GM19468 (cell line): ENCODE results near the gene NECTIN1.

Experiments
- ATAC-seq: cut with Tn5 transposase; IDR thresholded peaks from one replicate; pipeline ENCODE4 v1.9.1; 2021; ENCODE audit warnings: mild to moderate bottlenecking, moderate library complexity, moderate number of reproducible peaks; ENCODE audit not compliant: unreplicated experiment; ENCODE audit errors: extremely low read depth

Gene NECTIN1

DNA sequence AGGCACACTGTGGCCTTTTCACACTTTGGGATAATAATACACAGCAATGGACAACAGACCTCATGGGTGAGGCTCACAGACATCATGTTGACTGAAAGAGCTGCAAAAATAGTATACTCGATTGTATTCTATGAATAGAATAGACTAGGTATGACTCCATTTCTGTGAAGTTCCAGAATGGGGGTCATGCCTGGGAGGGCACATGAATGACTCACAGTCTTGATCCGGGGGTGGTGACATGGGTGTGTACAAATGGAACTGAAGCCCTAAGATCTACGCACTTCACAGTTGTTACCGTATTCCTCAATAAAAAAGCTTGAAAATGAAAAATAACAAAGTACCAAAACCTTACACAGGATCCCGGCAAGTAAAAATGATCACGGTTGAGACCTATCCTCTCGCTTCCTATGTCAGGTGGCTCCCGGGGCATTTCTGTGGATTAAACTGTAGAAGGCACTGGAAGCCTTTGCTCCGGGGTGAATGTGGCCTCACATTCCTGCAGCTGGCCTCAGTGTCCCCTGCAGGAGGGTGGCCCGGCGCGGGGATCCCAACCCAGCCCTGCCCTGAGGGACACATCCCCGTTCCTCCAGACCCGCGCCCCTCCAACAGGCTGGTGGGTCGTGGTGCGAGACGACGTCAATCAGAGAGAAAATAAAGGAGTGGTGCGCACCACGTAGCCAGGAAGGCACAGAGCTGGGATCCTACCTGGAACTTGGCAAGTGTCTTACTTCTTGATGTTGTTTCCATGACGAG is 75.9 kb downstream of the NECTIN1 start:
- no peak for ATAC-seq

DNA sequence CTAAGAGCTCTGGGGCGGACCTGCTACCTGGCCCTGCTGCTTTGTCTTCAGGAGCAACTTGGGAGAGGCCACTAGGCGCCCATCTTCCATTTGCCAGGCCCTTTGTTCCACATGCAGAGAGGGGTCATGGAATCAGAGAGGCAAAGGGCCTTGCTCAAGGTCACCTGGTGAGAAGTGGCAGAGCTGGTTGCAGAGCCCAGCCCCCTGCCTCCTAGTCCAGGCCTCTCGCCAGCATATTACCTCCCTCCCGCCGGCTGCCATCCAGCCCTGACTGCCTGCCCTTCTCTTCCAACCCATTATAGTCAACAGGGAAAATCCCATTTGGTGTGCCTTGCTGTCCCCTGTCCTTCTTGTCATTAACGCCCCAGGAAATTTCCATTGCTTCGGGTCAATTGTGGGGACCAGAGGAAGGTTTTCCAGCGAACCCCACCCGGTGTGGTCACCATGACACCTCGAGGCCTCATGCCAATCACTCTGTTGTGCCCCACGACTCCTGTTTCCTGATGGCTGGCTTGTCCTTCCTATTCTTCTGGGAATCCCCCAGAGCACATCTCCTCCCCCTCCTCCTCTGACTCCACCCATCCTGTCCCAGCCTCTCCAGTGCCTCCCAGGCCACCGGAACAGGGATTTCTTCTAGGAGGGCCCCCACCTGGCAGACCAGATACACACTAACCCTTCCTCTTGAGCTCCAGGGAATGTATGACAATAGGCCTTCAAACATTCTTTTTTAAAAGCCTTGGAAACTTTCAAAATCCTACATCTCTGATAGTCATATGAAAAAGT is 77.0 kb downstream of the NECTIN1 start:
- ATAC-seq = no peak

DNA sequence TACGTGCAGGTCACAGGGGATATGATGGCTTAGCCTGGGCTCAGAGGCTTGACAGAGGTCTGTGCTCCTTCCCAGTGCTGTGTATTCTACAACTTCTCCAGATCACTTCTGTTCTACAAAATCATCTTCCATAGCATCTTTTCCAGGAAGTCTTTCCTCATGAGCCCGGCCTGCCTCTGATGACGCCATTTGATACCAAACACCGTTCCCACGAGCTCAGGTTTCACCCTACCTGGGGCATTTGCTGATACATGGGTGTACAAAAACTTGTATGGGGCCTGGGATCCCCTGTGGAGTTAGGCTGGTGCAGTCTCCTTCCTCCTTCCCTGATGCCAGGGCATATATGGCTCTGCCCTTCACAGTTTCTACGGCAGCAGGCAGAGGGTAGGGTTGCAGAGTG is 78.7 kb downstream of the NECTIN1 start:
- no peak for ATAC-seq

DNA sequence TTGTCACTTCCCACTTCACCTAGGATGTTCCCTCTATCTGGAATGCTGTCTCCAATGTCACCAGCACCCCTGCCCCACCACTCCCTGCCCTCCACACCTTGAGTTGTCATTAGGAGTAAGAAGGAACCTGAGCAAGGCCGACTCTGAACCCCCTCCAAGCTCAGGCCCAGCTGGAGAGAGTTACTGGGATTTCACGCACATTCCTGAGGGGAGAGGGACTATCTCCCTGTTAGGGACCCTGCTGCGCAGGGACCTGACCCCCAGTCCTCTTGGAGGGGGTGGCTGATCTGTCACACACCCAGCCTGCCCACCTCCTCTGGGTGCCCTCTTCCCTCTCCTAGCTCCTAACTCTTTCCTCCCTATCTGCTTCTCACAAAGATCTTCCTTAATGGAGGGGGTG is 81.7 kb downstream of the NECTIN1 start:
- no peak for ATAC-seq

DNA sequence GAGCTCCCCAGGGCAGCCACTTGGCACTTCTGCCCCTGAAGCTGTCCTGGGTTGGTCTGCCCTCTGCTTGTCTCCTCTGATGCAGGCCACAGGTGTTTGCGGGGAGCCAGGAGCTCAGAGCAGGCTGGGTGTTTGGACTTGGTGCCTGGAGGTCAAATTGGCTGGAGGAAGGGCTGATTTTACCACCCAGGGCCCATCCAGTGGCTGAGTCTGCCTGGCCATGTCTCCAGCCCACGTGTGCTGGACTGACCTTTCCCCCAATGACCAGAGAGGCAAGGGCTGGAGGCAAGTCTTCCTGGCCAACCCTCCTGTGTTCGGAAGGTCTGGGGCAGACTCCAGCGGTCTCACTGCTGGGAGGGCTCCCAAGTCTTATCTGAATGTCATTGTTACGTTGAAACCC is 84.0 kb downstream of the NECTIN1 start:
- no peak for ATAC-seq

DNA sequence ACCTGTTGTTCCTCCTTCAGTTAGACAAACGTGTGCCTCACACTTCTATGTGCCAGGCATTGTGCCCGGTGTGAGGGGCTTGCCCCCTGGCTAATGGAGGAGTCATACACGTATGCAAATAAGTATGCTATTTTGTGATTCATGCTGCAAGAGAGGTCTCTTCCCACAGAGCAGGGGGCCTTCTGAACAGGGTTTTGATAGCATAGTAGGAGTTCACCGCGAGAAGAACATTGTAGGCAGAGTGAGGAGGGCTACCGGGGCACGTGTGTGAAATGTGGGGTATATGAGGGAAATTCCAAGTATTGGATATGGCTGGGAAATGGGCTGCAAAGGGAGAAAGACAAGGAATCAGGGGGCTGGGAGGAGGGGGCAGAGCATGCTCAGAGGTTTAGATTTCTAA is 84.5 kb downstream of the NECTIN1 start:
- ATAC-seq = no peak

DNA sequence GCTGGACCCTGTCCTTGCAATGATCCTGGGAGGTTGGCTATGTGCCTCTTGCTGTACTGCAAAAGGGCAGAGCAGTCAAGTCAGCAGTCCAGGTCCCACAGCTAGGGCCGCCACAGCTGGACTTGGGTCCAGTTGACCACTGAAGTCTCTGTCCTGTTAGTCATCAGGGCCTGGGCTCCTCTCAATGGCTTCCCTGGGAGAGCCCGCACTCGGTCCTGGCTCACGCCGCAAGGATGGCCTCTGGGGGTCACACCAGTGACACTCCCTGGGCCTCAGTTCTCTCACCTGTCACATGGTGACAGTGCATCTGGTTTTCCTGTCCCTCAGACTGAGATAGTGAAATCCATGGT is 85.1 kb downstream of the NECTIN1 start:
- no peak for ATAC-seq

DNA sequence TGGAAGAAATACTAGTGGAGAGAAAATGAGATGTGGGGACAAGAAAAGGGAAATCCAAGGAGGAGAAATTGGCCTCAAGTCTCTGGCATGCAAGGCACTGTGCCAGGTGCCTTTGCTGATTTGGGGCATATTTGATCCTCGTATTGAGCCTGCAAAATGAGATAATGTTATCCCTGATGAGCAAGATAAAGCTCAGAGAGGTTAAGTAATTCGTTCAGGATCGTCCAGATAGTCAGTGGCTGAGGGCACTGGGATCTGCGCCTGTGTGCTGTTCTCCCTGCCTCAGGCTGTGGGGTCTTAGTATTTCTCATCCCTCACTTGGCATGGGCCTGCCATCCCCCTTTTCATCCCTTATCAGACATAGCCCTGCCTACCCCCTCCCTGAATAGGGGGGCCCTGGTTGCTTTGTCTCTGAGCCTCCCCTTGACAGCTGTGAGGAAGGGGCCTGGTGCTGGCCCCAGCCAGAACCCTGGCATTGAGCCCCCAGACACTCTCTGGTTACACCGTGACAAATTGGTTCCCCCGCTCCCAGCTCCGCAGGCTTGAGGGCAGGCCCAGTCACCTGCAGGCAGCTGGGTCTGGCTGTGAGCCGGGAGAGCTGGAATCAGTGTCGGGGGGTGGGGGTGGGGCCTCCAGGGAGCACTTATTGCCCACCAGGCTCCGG is 85.7 kb downstream of the NECTIN1 start:
- ATAC-seq = no peak

DNA sequence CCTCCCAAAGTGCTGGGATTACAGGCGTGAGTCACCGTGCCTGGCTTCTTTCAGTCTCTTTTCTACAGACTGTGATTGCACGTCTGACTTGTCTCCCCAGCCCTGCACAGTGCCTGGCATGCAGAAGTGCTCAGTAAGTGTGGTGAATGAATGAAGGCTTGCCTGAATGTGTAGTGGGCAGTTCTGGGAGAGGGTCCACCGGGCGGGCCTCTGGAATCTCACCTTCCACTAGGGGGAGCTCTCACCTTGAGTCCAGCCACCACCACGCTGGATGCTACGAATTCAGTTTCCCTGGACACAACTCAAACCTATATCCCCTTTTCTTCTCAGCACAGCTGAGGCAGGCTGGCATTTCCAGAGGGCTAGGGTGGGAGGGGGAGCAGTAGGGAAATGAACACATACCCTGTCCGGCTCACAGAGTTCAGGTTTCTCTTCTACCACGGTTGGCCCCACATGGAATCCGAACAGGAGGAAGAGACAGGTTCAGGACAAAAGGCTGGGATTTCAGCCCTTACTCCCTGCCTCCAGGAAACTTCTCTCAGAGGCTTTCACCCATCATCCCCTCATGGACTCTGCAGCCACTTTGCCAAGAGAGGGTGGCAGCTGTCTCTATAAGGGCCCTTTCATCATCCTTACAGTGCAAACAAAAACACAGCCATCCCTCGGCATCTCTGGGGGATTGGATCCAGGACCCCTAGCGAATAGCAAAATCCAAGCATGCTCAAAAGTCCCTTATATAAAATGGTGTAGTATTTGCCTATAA is 86.8 kb downstream of the NECTIN1 start:
- ATAC-seq = no peak

DNA sequence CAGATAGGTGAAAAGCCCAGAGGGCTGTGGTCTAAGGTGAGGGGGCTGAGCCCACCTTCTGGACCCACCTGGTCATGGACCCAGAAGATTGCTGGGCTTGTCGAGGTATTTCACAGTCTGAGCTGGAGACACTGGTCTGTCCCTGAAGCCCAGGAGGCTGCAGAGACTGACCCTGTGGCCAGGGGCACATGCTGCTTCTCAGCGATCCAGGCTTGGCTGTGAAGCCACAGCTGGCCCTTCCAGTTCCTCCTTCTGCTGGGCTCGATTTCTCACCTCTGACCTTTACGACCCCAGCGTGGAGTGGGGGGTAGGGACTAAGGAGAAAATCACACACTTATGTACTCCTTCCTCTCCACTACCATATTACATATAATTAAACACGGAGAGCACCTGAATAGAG is 88.5 kb downstream of the NECTIN1 start:
- ATAC-seq = no peak

DNA sequence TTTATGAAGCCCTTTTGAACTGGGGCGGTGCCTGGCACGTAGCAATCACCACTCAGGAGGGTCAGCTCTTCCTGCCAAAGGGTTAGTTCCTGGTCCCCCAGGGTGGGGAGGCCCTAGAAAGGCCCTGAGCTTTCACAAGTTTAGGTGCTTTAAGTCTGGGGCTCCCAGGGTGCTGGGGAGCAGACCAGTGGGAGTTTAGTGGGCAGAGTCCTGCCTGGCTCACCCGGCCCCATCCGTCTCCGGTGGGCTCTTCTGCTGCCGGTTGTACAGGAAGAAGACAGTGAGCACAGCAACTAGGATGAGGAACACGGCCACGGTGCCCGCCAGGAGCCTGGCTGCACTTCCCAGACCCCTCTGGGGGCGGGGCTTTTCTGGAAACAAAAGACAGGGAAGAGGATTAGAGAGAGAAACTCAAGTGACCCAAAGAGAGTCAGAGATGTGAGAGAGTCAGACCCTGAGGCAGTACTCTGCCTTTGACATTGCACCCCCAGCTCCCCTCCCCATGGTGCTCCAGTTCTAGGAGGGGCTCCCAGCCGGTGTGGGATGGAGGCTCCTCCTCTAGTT is 89.3 kb downstream of the NECTIN1 start:
- ATAC-seq = no peak

DNA sequence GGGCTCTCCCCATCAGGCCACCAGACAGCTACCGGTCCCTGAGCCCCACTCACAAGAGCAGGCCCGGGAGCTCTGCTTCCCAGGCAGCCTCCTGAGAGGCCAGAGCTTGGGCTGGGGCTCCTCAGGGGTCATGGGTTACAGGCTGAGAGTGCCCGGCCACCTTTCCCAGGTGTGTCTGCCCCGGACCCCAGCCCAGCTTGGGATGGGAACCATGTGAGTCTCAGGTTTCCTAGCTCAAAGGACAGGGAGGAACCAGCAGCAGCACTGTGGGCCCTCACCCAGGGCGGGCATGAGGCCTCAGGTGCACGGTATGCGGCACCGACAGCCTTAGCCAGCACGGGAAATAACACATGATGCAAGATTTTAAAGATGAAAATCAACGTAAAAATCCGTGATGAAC is 90.1 kb downstream of the NECTIN1 start:
- ATAC-seq = no peak

DNA sequence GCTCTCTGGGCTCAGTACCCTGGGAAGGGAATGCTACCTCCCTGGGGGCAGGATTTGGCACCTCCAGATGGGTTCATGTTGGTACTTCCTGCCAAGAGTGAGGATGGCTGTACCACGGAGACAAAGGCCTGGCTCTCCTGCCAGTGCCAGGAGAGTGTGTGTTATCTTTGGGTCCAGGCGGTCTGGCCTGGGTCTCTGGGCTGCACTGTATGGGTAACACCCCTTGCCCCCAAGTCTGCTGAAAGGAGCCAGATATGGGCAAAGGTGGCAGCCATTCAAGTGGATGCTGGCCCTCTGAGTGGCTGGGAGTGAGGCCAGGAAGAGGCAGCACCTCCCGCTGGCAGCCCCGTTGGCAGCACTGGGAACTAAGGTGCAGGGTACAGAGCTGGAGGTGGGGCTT is 91.5 kb downstream of the NECTIN1 start:
- ATAC-seq = no peak

DNA sequence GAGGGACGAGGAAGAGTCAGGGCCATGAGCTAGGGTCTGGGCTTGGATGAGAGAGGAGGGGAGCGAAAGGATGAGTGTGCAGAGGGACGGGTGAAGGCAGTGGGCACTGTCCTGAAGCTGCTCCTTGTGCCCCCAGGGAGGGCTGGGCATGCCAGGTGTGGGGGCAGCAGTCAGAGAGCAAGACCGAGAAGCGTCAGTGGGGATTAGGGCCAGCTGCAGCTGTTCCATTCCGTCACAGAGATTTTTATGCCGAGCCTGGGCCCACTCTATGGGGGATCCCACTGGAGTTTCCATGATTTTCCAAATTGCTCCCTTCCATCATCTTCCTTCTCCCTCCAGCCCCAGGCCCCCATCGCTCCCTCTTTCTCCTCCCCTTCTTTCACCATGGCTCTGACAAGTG is 93.2 kb downstream of the NECTIN1 start:
- no peak for ATAC-seq

DNA sequence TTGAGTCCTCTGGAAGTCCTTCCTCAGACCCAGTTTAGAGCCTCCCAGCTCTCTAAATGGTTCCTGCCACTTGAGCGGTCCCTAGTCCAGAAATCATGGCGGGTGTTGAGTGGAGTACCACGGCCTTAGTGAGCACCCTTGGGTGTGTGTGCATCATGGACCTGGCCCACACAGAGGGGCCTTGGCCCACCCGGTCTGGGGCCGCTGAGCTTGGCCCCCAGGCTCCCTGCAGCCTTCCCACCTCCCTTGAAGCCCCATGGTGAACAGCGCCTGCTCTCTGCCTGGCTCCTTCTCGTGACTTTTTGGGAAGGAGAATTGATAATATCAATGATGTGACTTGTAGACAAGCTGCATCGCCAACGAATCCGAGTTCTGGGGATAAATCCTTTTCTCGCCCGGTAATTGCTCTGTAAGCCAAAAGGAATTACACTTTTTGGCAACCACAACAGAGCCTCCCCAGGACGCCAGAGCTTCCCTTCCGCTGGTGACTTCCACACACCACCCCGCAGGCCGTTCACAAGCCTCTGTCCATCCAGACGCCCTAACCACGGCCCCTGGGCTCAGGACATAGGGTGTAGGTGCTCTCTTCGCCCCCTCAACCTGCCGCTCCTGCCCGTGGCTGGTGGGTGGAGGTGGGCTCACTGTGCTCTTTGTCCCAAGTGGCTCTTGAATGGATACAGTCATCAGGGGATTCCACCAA is 93.8 kb downstream of the NECTIN1 start:
- ATAC-seq = no peak

DNA sequence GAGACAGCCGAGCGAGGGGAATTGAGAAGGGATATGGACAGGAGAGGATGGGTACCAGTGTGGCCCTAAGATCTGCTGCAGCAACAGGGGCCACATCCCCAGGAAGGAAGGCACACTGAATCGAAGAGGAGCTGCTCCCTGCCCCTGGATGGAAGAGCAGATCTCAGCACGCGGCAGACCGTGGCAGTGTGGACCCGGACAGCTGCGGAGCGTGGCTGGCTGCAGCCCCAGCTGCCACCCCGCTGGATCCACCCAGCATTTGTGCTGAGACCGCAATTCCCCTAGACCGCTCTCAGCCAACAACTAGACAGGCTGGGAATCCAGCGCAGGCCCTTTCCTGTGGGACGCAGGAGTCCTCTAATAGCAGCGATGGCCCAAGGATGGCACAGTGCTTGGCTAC is 94.7 kb downstream of the NECTIN1 start:
- no peak for ATAC-seq

DNA sequence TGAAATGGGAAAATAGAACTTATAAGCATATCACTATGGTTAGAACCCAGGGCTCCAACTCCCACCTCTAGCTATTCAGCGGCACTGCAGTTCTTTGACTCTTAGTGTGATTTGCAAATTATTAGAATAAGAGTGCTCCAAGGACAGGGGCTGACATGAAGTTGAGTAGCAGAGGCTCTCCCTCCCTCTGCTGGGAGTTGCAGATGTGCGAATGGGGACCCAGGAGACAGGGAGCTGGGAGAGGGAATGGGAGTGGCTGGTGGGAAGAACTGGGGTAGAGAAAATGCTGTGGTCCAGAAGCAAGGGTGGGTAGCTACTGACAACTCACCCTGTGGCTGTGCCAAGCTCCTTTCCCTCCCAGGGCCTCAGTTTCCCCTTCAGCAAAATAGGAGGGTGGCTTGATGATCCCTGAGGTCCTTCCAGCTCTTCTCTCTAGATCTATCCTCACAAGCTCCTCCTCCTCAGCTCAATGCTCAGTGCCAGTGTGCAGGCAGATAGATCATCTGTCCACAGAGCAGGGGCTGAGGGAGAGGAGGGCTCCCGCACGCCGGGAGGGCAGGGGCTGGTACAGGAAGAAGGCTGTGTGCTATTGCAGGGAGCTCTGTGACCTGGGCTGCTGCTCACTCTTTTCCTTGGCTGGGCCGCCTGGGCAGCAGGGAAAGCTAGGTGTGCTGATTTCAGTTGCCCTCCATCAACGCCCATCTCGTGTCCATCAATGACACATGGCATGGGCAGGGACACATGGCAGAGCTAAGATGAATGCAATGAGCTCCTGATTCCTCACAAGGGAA is 99.0 kb downstream of the NECTIN1 start:
- ATAC-seq = no peak

DNA sequence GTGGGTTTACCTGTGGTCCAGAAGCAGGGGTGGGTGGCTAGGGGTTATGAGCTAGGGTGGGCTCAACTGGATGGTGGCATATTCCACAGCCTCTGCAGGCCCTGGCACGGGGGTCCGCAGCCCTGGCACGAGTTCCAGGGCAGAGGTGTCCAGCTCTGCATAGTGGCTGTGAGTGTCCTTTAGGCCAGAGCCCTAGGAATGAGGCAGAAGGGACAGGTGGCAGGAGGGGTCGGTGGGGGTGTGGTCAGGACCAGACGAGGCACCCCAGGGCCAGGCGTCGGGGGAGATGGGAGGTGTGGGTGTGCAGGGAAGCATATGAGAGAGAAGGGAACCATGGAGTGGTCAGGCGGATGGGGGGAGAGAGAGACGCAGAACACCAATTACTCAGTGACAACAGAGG is 99.9 kb downstream of the NECTIN1 start:
- ATAC-seq = no peak

DNA sequence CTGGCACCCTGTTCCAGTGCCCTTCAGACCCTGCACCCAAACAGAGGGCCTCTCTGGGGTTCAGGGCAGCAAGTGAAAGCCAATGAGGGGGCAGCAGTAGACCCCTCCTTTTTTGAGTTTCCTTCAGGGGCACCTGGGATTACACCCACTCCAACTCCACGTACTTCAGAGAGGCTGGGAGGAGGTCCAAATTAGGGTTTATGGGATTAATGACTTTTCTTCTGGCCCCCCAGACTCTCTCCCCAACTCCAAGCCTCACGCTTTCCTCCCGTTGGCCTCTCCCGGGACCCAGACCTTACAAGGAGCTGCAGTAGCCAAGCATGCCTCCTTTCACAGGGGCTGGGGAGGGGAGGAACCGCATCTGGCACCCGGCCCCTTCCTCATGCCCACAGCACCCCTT is 101.7 kb downstream of the NECTIN1 start:
- no peak for ATAC-seq
